ENCODE measurements around the gene ONECUT2. TPM values are rescaled to one million over a fixed set of nuclear protein-coding genes. Genes with fewer than 3 reads are reported as not detected.

ONECUT2 gene
- total and polyA plus RNA-seq, 9 of the 15 experiments (the other 6 are each of a cell fraction or from before 2014, with no cell fraction given), result 0.27 to 2.5 (median 0.83) TPM

GRCh38 chr18:57434536-57435494, at the start of gene ONECUT2 (continued):
- TF ChIP-seq REST (IDR thresholded peaks at IDR 0.05; ENCODE audit: borderline replicate concordance) (peak; percentile 88), REST (CRISPR knock-in tag; IDR thresholded peaks at IDR 0.05; ENCODE audit: low read depth) (peak; percentile 66; the same call in 1 of the 2 replicates), ZNF347 (CRISPR knock-in tag; IDR thresholded peaks at IDR 0.05; ENCODE audit: low read depth) (no peak), CEBPZ (IDR thresholded peaks at IDR 0.05; ENCODE audit: borderline replicate concordance, low read depth, low read length) (no peak), HMG20B (CRISPR knock-in tag; IDR thresholded peaks at IDR 0.05) (no peak), ZNF280B (CRISPR knock-in tag; IDR thresholded peaks at IDR 0.05) (no peak), CBX5 (IDR thresholded peaks at IDR 0.05; ENCODE audit: borderline replicate concordance, low read depth) (no peak), PPARD (CRISPR knock-in tag; IDR thresholded peaks at IDR 0.05) (no peak), MBD2 (IDR thresholded peaks at IDR 0.05; ENCODE audit: borderline replicate concordance, low read depth) (peak; percentile 85; the same call in 1 of the 2 replicates), ILK (tag; IDR thresholded peaks at IDR 0.05; ENCODE audit: borderline replicate concordance, low read depth) (no peak), SIN3B (IDR thresholded peaks at IDR 0.05; ENCODE audit: low read depth) (no peak), TFAP4 (CRISPR knock-in tag; IDR thresholded peaks at IDR 0.05; ENCODE audit: borderline replicate concordance) (no peak)
